Smooth muscle cell (in vitro differentiated cells): Measurements from ENCODE around the gene COL5A3. TPM values are rescaled to one million over a fixed set of nuclear protein-coding genes. Genes with fewer than 3 reads are reported as not detected.

Experiments used
- DNase-seq: peaks from one replicate; lab custom pipeline; 2025; ENCODE audit not compliant: unreplicated experiment; lab: John Stamatoyannopoulos, UW
- H2AFZ ChIP-seq: fragments of 200-600 bp; sonication (generic); 2 replicates; pipeline ENCODE4 v1.6.0; 2016; ENCODE audit warnings: antibody characterized with exemption, low read depth, mild to moderate bottlenecking
- H3F3A ChIP-seq: fragments of 200-600 bp; sonication (generic); 2 replicates; pipeline ENCODE4 v1.6.0; 2017; ENCODE audit warnings: antibody characterized with exemption, low read depth
- H3K27ac ChIP-seq: fragments of 200-600 bp; sonication (generic); 2 replicates; pipeline ENCODE4 v1.5.1; 2016; ENCODE audit warnings: low read depth, mild to moderate bottlenecking
- H3K27me3 ChIP-seq: fragments of 200-600 bp; sonication (generic); 2 replicates; pipeline ENCODE4 v1.6.1; 2016; ENCODE audit warnings: low read depth, mild to moderate bottlenecking
- H3K36me3 ChIP-seq: fragments of 200-600 bp; sonication (generic); 2 replicates; pipeline ENCODE4 v1.5.1; 2016; ENCODE audit warnings: low read depth
- H3K4me1 ChIP-seq: fragments of 200-600 bp; sonication (generic); 2 replicates; pipeline ENCODE4 v1.5.1; 2016; ENCODE audit warnings: low read depth
- H3K4me2 ChIP-seq: fragments of 200-600 bp; sonication (generic); 2 replicates; pipeline ENCODE4 v1.6.0; 2016; ENCODE audit warnings: mild to moderate bottlenecking
- H3K4me3 ChIP-seq: fragments of 200-600 bp; sonication (generic); 2 replicates; pipeline ENCODE4 v1.5.1; 2016; ENCODE audit warnings: mild to moderate bottlenecking
- H3K79me2 ChIP-seq: fragments of 200-600 bp; sonication (generic); 2 replicates; pipeline ENCODE4 v1.6.0; 2016; ENCODE audit warnings: low read depth, mild to moderate bottlenecking
- H3K9ac ChIP-seq: fragments of 200-600 bp; sonication (generic); 2 replicates; pipeline ENCODE4 v1.6.0; 2016; ENCODE audit warnings: low read depth
- H3K9me3 ChIP-seq: fragments of 200-600 bp; sonication (generic); replicated peaks from 2 replicates; pipeline ENCODE4 v1.5.1; 2016; ENCODE audit warnings: low read depth
- H4K20me1 ChIP-seq: fragments of 200-600 bp; sonication (generic); 2 replicates; pipeline ENCODE4 v1.6.0; 2016; ENCODE audit warnings: low read depth
- CTCF ChIP-seq: fragments of 200-600 bp; sonication (generic); IDR thresholded peaks from 2 replicates; pipeline ENCODE4 v1.5.1; 2017; ENCODE audit warnings: borderline replicate concordance, mild to moderate bottlenecking, antibody characterized with exemption; ENCODE audit not compliant: insufficient read depth, poor library complexity, severe bottlenecking
- WGBS: methylation state at CpG from one replicate; pipeline ENCODE4 v1.1.7; 2016; ENCODE audit warnings: low lambda C conversion rate; 5-methylcytosine and 5-hydroxymethylcytosine counted together
- polyA plus RNA-seq: library from polyadenylated mRNA; unstranded; fragments of >200 nt; fragmentation: Nextera tagmentation; extraction: Ambion mirVana; gene quantifications from 2 replicates; pipeline ENCODE4 v1.2.1, GENCODE V29; 2016
- total RNA-seq: library from RNA; depleted of rRNA; stranded (reverse); fragments of >200 nt; gene quantifications from 2 replicates; pipeline ENCODE4 v1.2.3, GENCODE V29; 2014

The COL5A3 gene
- total and polyA plus RNA-seq, 2 experiments from 2014 or later, result 12.8 to 14.4 TPM

GRCh38 chr19:9972103-9972502, 38.2 kb downstream of the COL5A3 start:
- no peaks in the 10 kb centered on the region for H4K20me1 ChIP-seq
- H2AFZ ChIP-seq, result no peak overlapping the region
- H3K79me2 ChIP-seq, result no peaks in the 10 kb centered on the region
- no peak for TF ChIP-seq CTCF
- no peaks in the 10 kb centered on the region for H3F3A ChIP-seq
- no peaks in the 10 kb centered on the region for H3K4me1 ChIP-seq
- H3K4me3 ChIP-seq, result no peak overlapping the region
- no peak overlapping the region for H3K27ac ChIP-seq
- H3K27me3 ChIP-seq, result peaks cover 19% of the 10 kb centered on the region
- WGBS, result 84% methylated on average over 6 of the region's 6 CpGs
- no peak overlapping the region for H3K4me2 ChIP-seq
- no peak for DNase-seq
- no peaks in the 10 kb centered on the region for H3K9me3 ChIP-seq
- no peak overlapping the region for H3K9ac ChIP-seq
- no peaks in the 10 kb centered on the region for H3K36me3 ChIP-seq

GRCh38 chr19:9971166-9971897, 39.0 kb downstream of the COL5A3 start:
- Histone ChIP-seq H3K79me2 (no peaks in the 10 kb centered on the region), H4K20me1 (no peaks in the 10 kb centered on the region), H3K9me3 (no peaks in the 10 kb centered on the region)

GRCh38 chr19:9970481-9970880, 39.8 kb downstream of the COL5A3 start:
- peaks cover 35% of the 10 kb centered on the region for H3K27me3 ChIP-seq
- no peak for TF ChIP-seq CTCF
- H3K79me2 ChIP-seq, result no peaks in the 10 kb centered on the region
- H3K4me3 ChIP-seq, result no peak overlapping the region
- WGBS, result 89% methylated on average over 2 of the region's 8 CpGs
- no peaks in the 10 kb centered on the region for H3F3A ChIP-seq
- H2AFZ ChIP-seq, result no peak overlapping the region
- no peaks in the 10 kb centered on the region for H3K36me3 ChIP-seq
- H3K27ac ChIP-seq, result no peak overlapping the region
- no peaks in the 10 kb centered on the region for H4K20me1 ChIP-seq
- H3K4me2 ChIP-seq, result no peak overlapping the region
- no peak for DNase-seq
- H3K4me1 ChIP-seq, result no peaks in the 10 kb centered on the region
- H3K9me3 ChIP-seq, result no peaks in the 10 kb centered on the region
- no peak overlapping the region for H3K9ac ChIP-seq

More at GRCh38 chr19:9971166-9971897, 39.0 kb downstream of the COL5A3 start:
- no peak for TF ChIP-seq CTCF
- H3F3A ChIP-seq, result no peaks in the 10 kb centered on the region
- WGBS, result 79% methylated on average over 15 of the region's 15 CpGs
- no peak overlapping the region for H3K4me2 ChIP-seq
- H3K9ac ChIP-seq, result no peak overlapping the region
- H3K27ac ChIP-seq, result no peak overlapping the region
- H2AFZ ChIP-seq, result no peak overlapping the region
- H3K27me3 ChIP-seq, result peaks cover 26% of the 10 kb centered on the region
- H3K4me3 ChIP-seq, result no peak overlapping the region
- no peaks in the 10 kb centered on the region for H3K4me1 ChIP-seq
- DNase-seq, result no peak
- H3K36me3 ChIP-seq, result no peaks in the 10 kb centered on the region

- no peak for DNase-seq
- Histone ChIP-seq H3F3A (no peaks in the 10 kb centered on the region), H2AFZ (no peak overlapping the region), H3K4me1 (no peaks in the 10 kb centered on the region), H3K27me3 (peaks cover 39% of the 10 kb centered on the region), H3K9ac (no peak overlapping the region), H3K4me3 (no peak overlapping the region), H3K36me3 (no peaks in the 10 kb centered on the region), H3K9me3 (no peaks in the 10 kb centered on the region), H3K79me2 (no peaks in the 10 kb centered on the region), H4K20me1 (no peaks in the 10 kb centered on the region), H3K27ac (no peak overlapping the region), H3K4me2 (no peak overlapping the region)
- WGBS, result 82% methylated on average over 2 of the region's 2 CpGs
- no peak for TF ChIP-seq CTCF
Observed at GRCh38 chr19:9969688-9969975, 40.7 kb downstream of the COL5A3 start.
